ENCODE results near the gene INA. TPM values are rescaled to one million over a fixed set of nuclear protein-coding genes. Genes with fewer than 3 reads are reported as not detected.

INA gene
- total RNA-seq, 2 donors from 2014 or later, result 3.3 to 3.4 TPM

DNA sequence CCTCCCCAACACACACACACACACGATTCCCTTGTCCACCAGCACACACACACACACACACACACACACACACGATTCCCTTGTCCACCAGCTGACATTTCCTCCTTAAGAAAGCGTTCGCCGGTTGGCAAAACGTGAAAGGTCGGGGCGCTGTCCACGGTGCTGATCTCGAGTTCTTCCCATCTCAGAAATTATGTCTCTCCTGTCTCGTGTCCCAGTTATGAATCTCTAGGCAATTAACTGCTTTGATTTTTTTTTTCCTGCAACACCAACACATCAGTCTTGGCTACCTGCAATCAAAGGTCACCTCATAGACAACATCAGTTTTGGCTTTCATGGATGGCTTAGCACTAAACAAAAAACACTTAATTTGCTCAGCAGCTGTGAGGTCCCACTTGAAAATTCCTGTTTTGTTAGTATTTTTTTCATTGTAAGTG lies 1.9 kb downstream of the INA start:
- H3K9ac ChIP-seq (ENCODE audit: extremely low read depth, low read length, poor library complexity, severe bottlenecking), result no peak overlapping the region
- peak overlapping the region; percentile 32 for H3K4me3 Mint-ChIP-seq
- no peaks in the 10 kb centered on the region for H3K36me3 ChIP-seq (ENCODE audit: control insufficient read depth, insufficient read depth, low read length)
- no peaks in the 10 kb centered on the region for H3K36me3 Mint-ChIP-seq (ENCODE audit: low read depth)
- H3K27ac Mint-ChIP-seq, result no peak overlapping the region
- TF ChIP-seq, protein P1, sequence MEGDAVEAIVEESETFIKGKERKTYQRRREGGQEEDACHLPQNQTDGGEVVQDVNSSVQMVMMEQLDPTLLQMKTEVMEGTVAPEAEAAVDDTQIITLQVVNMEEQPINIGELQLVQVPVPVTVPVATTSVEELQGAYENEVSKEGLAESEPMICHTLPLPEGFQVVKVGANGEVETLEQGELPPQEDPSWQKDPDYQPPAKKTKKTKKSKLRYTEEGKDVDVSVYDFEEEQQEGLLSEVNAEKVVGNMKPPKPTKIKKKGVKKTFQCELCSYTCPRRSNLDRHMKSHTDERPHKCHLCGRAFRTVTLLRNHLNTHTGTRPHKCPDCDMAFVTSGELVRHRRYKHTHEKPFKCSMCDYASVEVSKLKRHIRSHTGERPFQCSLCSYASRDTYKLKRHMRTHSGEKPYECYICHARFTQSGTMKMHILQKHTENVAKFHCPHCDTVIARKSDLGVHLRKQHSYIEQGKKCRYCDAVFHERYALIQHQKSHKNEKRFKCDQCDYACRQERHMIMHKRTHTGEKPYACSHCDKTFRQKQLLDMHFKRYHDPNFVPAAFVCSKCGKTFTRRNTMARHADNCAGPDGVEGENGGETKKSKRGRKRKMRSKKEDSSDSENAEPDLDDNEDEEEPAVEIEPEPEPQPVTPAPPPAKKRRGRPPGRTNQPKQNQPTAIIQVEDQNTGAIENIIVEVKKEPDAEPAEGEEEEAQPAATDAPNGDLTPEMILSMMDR (conservative IDR thresholded peaks at IDR 0.05), result no peak
- DNase-seq, result peak; percentile 88
- H3K27me3 Mint-ChIP-seq (ENCODE audit: insufficient read depth), result peaks cover 68% of the 10 kb centered on the region
- WGBS, 2 experiments (ENCODE audit: insufficient coverage in 1 of 2, insufficient read length in 1 of 2), result 5 to 10% methylated on average over 9 to 11 of the region's 11 CpGs
- no peaks in the 10 kb centered on the region for H3K9me3 ChIP-seq (ENCODE audit: control insufficient read depth, low read length)
- H3K4me1 Mint-ChIP-seq, result peaks cover 9% of the 10 kb centered on the region
- H3K4me1 ChIP-seq (ENCODE audit: control insufficient read depth, insufficient read depth, low read length), result no peaks in the 10 kb centered on the region
- peak overlapping the region; percentile 72 for H3K4me3 ChIP-seq (ENCODE audit: low read length)
- peaks cover 2% of the 10 kb centered on the region for H3K9me3 Mint-ChIP-seq
- no peak overlapping the region for H3K27ac ChIP-seq (ENCODE audit: low read depth, low read length)
- H3K27me3 ChIP-seq (ENCODE audit: control insufficient read depth, insufficient read depth, low read length, poor library complexity, severe bottlenecking), result peaks cover 65% of the 10 kb centered on the region

DNA sequence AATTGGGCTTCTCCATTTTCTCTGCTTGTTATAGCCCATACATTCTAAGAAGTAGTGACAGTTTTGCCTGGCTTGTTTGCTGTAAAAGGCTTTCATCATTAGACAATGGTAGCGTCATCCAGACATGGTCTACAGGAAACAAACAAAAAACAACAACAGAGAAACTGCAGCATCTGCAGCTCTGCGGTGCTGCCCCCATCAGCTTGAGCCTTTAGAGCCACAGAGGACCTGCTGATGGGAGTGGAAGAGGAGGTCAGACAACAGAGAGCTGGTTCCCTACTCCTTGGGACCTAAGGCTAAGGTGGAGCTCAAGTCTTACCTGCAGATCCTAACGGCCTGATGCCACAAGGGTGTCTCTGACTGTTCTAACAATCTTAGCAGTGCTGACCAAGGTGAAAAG lies 3.1 kb downstream of the INA start:
- no peak overlapping the region for H3K27ac ChIP-seq (ENCODE audit: low read depth, low read length)
- no peaks in the 10 kb centered on the region for H3K4me1 ChIP-seq (ENCODE audit: control insufficient read depth, insufficient read depth, low read length)
- H3K9me3 ChIP-seq (ENCODE audit: control insufficient read depth, low read length), result no peaks in the 10 kb centered on the region
- TF ChIP-seq, protein P1 (conservative IDR thresholded peaks at IDR 0.05), result no peak
- Mint-ChIP-seq H3K4me1 (peaks cover 9% of the 10 kb centered on the region), H3K9me3 (peaks cover 2% of the 10 kb centered on the region), H3K4me3 (no peak overlapping the region), H3K27ac (no peak overlapping the region), H3K27me3 (ENCODE audit: insufficient read depth) (peaks cover 64% of the 10 kb centered on the region), H3K36me3 (ENCODE audit: low read depth) (no peaks in the 10 kb centered on the region)
- no peak overlapping the region for H3K4me3 ChIP-seq (ENCODE audit: low read length)
- no peaks in the 10 kb centered on the region for H3K36me3 ChIP-seq (ENCODE audit: control insufficient read depth, insufficient read depth, low read length)
- peaks cover 63% of the 10 kb centered on the region for H3K27me3 ChIP-seq (ENCODE audit: control insufficient read depth, insufficient read depth, low read length, poor library complexity, severe bottlenecking)
- 92 to 93% methylated on average over 2 to 3 of the region's 3 CpGs for WGBS, 2 experiments (ENCODE audit: insufficient coverage in 1 of 2, insufficient read length in 1 of 2)
- no peak overlapping the region for H3K9ac ChIP-seq (ENCODE audit: extremely low read depth, low read length, poor library complexity, severe bottlenecking)
- DNase-seq, result no peak

DNA sequence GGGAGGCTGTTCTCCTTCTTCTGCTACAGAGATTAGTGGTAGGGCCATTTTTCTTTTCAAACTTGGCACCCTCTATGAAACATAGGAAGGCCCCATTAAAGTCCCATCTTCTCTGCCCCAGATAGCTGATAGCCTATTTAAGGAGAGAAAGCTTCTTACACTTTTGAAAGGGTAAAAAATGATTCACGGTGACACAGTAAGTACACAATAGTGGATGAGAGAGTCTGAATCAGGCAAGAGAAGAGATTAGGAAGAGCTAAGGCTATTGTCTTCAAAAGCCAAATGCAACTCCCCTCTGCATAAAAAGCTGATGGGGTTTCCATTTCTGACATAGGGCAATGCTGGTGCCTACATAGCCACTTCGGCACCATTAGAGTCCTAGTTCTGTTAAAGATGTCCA lies 3.6 kb downstream of the INA start:
- H3K4me1 ChIP-seq (ENCODE audit: control insufficient read depth, insufficient read depth, low read length), result no peaks in the 10 kb centered on the region
- H3K27ac Mint-ChIP-seq, result no peak overlapping the region
- H3K9me3 ChIP-seq (ENCODE audit: control insufficient read depth, low read length), result no peaks in the 10 kb centered on the region
- H3K27me3 Mint-ChIP-seq (ENCODE audit: insufficient read depth), result peaks cover 59% of the 10 kb centered on the region
- no peak overlapping the region for H3K27ac ChIP-seq (ENCODE audit: low read depth, low read length)
- H3K9ac ChIP-seq (ENCODE audit: extremely low read depth, low read length, poor library complexity, severe bottlenecking), result no peak overlapping the region
- no peak overlapping the region for H3K4me3 Mint-ChIP-seq
- DNase-seq, result no peak
- H3K9me3 Mint-ChIP-seq, result peaks cover 2% of the 10 kb centered on the region
- peaks cover 58% of the 10 kb centered on the region for H3K27me3 ChIP-seq (ENCODE audit: control insufficient read depth, insufficient read depth, low read length, poor library complexity, severe bottlenecking)
- H3K36me3 ChIP-seq (ENCODE audit: control insufficient read depth, insufficient read depth, low read length), result no peaks in the 10 kb centered on the region
- peaks cover 9% of the 10 kb centered on the region for H3K4me1 Mint-ChIP-seq
- H3K36me3 Mint-ChIP-seq (ENCODE audit: low read depth), result no peaks in the 10 kb centered on the region
- TF ChIP-seq, protein P1 (conservative IDR thresholded peaks at IDR 0.05), result no peak
- 92 to 94% methylated on average over 2 of the region's 2 CpGs for WGBS, 2 experiments (ENCODE audit: insufficient coverage in 1 of 2, insufficient read length in 1 of 2)
- H3K4me3 ChIP-seq (ENCODE audit: low read length), result no peak overlapping the region
